ENCODE data around the gene STX17. TPM values are rescaled to one million over a fixed set of nuclear protein-coding genes. Genes with fewer than 3 reads are reported as not detected.

Gene STX17
- polyA plus RNA-seq, 2 of the 4 experiments (the other 2 are of a cell fraction): 14.3 to 24.6 TPM

GRCh38 chr9:99873531-99873930 lies 32.9 kb upstream of the STX17 start:
- Histone ChIP-seq H3K4me2 (no peak overlapping the region), H3K4me3 (no peak overlapping the region), H3K4me1 (0 out of 3 replicates have a peak, but pooled peaks cover 4% of the 10 kb centered on the region), H3K27ac (no peak overlapping the region), H3K9me3 (no peaks in the 10 kb centered on the region)
- ATAC-seq: peak in 1 of 2 experiments; percentile 43; a peak in 2 of 6 replicates
- 38% methylated on average over 3 of the region's 3 CpGs for WGBS (ENCODE audit: missing lambda C conversion rate)
- CTCF ChIA-PET: no interaction called here
- TF ChIP-seq CHD4 (IDR thresholded peaks at IDR 0.05; ENCODE audit: borderline replicate concordance): no peak
- TF ChIP-seq FOSL2 (IDR thresholded peaks at IDR 0.05): no peak
- TF ChIP-seq FOSL2 (CRISPR knock-in tag; IDR thresholded peaks at IDR 0.05): peak; percentile 42; the same call in 1 of the 2 replicates
- no peak for TF ChIP-seq MYC (IDR thresholded peaks at IDR 0.05; ENCODE audit: borderline replicate concordance, low read length)
- TF ChIP-seq MAFK (IDR thresholded peaks at IDR 0.05; ENCODE audit: partially characterized antibody): no peak
- no peak for TF ChIP-seq FOSB (CRISPR knock-in tag; IDR thresholded peaks at IDR 0.05)
- no peak for TF ChIP-seq HEYL (CRISPR knock-in tag; IDR thresholded peaks at IDR 0.05)
- TF ChIP-seq REST (IDR thresholded peaks at IDR 0.05): no peak
- no peak for TF ChIP-seq TP53 (CRISPR knock-in tag; IDR thresholded peaks at IDR 0.05)
- TF ChIP-seq JUNB (IDR thresholded peaks at IDR 0.05): 0 out of 2 replicates have a peak, but pooled peaks have one; percentile 19
- no peak for TF ChIP-seq USF2 (IDR thresholded peaks at IDR 0.05)
- no peak for TF ChIP-seq KDM5A (IDR thresholded peaks at IDR 0.05)
- TF ChIP-seq HOXB5 (CRISPR knock-in tag; IDR thresholded peaks at IDR 0.05): no peak
- POLR2A ChIA-PET: no interaction called here
- FAIRE-seq: no peak
- DNase-seq (ENCODE audit: low read depth in 1 of 2, low spot score in 1 of 2): peak in 1 of 2 experiments; percentile 18

- ChIA-PET POLR2A (no interaction called here), CTCF (no interaction called here)
- no peak for TF ChIP-seq CBX8 (IDR thresholded peaks at IDR 0.05)
- TF ChIP-seq TP53 (CRISPR knock-in tag; IDR thresholded peaks at IDR 0.05): no peak
- no peak for TF ChIP-seq BCL3 (IDR thresholded peaks at IDR 0.05)
- no peak for TF ChIP-seq POLR2A (IDR thresholded peaks at IDR 0.05; ENCODE audit: low read length)
- no peak for TF ChIP-seq ZSCAN20 (CRISPR knock-in tag; IDR thresholded peaks at IDR 0.05)
- no peak for TF ChIP-seq ESRRA (IDR thresholded peaks at IDR 0.05; ENCODE audit: borderline replicate concordance, low read length)
- no peak for TF ChIP-seq HOXB13 (CRISPR knock-in tag; IDR thresholded peaks at IDR 0.05; ENCODE audit: low read depth)
- TF ChIP-seq PBX3 (IDR thresholded peaks at IDR 0.05): no peak
- no peak for TF ChIP-seq CBX2 (IDR thresholded peaks at IDR 0.05; ENCODE audit: borderline replicate concordance, low read depth)
- no peak for TF ChIP-seq JUN (IDR thresholded peaks at IDR 0.05)
- no peak for TF ChIP-seq POLR2AphosphoS2 (conservative IDR thresholded peaks at IDR 0.05; ENCODE audit: low read length)
- TF ChIP-seq HDAC2 (IDR thresholded peaks at IDR 0.05): no peak
- TF ChIP-seq HMGXB4 (CRISPR knock-in tag; IDR thresholded peaks at IDR 0.05; ENCODE audit: borderline replicate concordance): no peak
- no peak for TF ChIP-seq PHF8 (IDR thresholded peaks at IDR 0.05; ENCODE audit: borderline replicate concordance, low read depth)
- no peak for TF ChIP-seq NR3C1 (IDR thresholded peaks at IDR 0.05)
- no peak for TF ChIP-seq RAD21 (conservative IDR thresholded peaks at IDR 0.05 in 1 of 2, IDR thresholded peaks at IDR 0.05 in 1 of 2)
- TF ChIP-seq JUNB (IDR thresholded peaks at IDR 0.05): no peak
- 49% methylated on average over 4 of the region's 4 CpGs for WGBS (ENCODE audit: missing lambda C conversion rate)
- 0 out of 3 replicates have a peak, but pooled peaks cover 4% of the 10 kb centered on the region for H3K4me1 ChIP-seq
- DNase-seq (ENCODE audit: low read depth in 1 of 2, low spot score in 1 of 2): no peak
- FAIRE-seq: no peak
- H3K9me3 ChIP-seq: no peaks in the 10 kb centered on the region
- H3K4me2 ChIP-seq: no peak overlapping the region
- H3K27ac ChIP-seq: no peak overlapping the region
- no peak for ATAC-seq
- no peak overlapping the region for H3K4me3 ChIP-seq
Observed at GRCh38 chr9:99873943-99874584, 32.4 kb upstream of the STX17 start.
